Posterior cingulate gyrus (tissue), 11 donors: ENCODE data around the gene CIB2.

Source experiments
- DNase-seq, 10 donors: peaks; one replicate each; pipeline versions ENCODE4 v3.0.0 to v3.0.0-alpha.2; 2020 to 2021; ENCODE audit warnings: mixed read lengths in 3 of 10
- intact Hi-C: fragments of 100-400 bp; cut with DNase I; formaldehyde crosslinking; loops from one replicate; pipeline ENCODE4 v1.15.1; 2023

The CIB2 gene

GRCh38 chr15:78110916-78111475 lies 20.2 kb downstream of the CIB2 start:
- peak in 2 of 10 donors; percentile 68 to 70 for DNase-seq

GRCh38 chr15:78110096-78110495 lies 21.1 kb downstream of the CIB2 start:
- peak in 2 of 10 donors; percentile 49 to 66 for DNase-seq

More at GRCh38 chr15:78110916-78111475, 20.2 kb downstream of the CIB2 start:
- intact Hi-C loops: loop anchor here (5.0 kb wide), 1 partner anchor 311 kb away; no protein-coding TSS in a partner anchor

DNA sequence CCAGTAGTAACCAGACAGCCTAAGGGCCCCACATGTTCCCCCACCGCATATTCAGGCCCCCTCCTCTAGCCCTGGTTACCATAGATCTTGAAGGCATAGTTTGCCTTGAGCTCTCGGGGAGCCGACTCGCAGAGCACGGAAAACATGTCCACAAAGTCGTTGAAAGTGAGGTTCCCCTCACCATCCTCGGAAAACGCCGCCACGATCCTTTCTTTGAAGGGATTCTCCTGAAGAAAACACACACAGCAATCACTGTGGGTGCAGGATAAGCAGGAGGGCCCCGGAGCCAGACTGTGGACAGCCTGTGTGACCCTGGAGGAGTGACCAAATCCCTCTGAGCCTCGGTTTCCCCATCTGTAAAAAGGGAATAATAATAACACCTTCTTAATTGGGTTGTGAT lies 22.1 kb downstream of the CIB2 start:
- intact Hi-C loops: loop anchor here (2.0 kb wide), 1 partner anchor 150 kb away; no protein-coding TSS in a partner anchor
- peak in 1 of 10 donors; percentile 77 for DNase-seq

More at GRCh38 chr15:78110096-78110495, 21.1 kb downstream of the CIB2 start:
- intact Hi-C loops: loop anchor here (5.0 kb wide), 1 partner anchor 312 kb away; no protein-coding TSS in a partner anchor

GRCh38 chr15:78108300-78109084 lies 22.8 kb downstream of the CIB2 start:
- DNase-seq: peak; percentile 49 to 96 (median 80)

GRCh38 chr15:78107471-78107870 lies 23.8 kb downstream of the CIB2 start:
- intact Hi-C loops: no loop called here
- peak in 2 of 10 donors; percentile 62 to 66 for DNase-seq

More at GRCh38 chr15:78108300-78109084, 22.8 kb downstream of the CIB2 start:
- intact Hi-C loops: loop anchor here (1.0 to 2.0 kb wide), 2 partner anchors 141 to 150 kb away; no protein-coding TSS in a partner anchor

DNA sequence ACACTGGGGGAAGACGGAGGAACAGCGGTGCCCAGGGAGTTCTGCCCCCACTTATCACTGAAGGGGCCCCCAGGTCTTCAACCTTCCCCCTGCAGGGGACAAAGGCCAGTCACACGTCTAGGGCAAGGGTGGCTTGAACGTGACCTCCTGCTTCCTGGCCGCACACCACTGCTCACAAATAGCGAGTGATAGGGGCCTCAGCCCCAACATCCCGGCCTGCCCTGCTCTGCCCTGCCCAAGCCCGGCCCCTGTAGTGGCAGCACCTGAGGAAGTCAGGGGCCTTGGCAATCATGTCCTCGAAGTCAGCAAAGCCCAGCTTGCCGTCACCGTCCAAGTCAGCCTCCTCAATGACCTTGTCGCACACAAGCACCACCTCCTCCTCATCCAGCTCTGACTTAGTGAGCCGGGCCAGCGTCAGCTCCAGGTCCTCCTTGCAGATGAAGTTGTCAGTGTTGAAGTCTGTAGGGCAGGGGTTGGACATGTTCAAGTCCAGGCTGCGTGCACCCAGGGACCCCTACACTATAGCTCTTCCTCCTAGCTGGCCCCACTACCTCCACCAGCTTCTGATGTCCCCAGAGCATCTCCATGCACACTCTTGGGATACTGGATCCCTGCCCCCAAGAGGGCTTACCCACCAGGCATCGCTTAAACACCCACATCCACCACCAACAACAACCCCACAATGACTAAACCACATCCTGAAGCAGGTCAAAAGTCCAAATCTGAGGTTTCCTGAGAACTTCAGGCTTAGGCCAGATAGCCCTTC lies 25.6 kb downstream of the CIB2 start:
- DNase-seq: peak in 2 of 10 donors; percentile 71 to 75

DNA sequence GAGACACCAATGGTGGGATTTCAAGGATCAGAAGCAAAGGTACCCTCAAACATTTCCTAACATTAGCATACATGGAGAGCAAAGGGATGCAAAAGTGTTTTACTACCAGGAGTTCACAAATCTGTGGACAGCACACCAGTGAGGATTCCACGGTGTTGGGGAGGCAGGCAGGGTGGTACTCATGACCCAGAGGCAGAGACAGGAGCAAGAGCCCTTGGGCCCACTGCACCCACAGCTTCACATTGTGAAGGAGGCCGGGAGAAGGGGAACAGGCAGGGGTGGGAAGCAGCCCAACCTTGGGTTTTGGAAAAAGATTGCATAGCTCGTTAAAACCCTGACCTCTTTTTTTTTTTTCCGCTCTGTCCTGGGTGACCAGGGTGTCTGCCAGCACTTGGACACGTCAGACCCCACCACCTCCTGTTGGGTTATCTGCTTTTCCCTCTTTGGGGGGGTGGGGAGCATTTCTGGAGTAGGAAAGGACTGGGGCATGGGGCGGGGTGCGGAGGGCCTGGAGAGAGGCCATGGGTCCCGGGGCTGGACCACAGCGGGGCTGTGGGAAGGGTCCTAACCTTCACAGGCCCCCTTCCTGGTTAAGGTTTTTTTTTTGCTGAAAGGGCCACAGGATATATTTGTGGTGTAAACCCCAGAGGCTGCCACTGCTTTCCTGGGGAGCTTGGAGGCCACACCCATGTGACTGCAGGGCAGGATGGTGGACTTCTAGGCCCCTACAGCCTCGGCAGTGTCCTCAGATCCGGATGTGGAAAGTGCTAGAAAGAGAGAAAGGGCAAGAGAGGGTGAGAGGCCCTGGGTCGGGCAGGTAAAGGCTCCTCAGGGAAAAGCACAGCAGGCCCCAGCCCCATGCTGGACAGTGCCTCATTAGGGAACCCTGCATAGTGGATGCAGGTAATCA lies 26.4 kb downstream of the CIB2 start:
- DNase-seq: peak in 2 of 10 donors; percentile 55 to 71
- intact Hi-C loops: no loop called here

More for the DNA sequence above, 25.6 kb downstream of the CIB2 start:
- intact Hi-C loops: no loop called here

DNA sequence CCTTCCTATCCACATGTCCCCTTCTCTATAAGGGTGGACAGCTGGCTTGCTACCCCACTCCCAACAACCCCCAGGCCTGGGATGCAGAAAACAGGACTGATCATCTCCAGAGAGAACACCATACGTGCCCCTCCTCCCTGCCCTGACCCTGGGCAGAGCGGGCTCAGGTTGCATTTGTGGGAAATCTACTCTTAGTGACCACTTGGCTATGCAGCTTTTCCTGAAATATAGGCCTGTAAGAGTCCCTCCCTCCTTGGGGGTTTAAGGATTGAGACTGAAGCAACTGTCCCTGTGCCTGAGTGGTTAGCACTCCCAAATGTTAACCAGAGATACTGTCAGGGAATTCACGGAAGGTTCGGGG lies 27.1 kb downstream of the CIB2 start:
- intact Hi-C loops: no loop called here

DNA sequence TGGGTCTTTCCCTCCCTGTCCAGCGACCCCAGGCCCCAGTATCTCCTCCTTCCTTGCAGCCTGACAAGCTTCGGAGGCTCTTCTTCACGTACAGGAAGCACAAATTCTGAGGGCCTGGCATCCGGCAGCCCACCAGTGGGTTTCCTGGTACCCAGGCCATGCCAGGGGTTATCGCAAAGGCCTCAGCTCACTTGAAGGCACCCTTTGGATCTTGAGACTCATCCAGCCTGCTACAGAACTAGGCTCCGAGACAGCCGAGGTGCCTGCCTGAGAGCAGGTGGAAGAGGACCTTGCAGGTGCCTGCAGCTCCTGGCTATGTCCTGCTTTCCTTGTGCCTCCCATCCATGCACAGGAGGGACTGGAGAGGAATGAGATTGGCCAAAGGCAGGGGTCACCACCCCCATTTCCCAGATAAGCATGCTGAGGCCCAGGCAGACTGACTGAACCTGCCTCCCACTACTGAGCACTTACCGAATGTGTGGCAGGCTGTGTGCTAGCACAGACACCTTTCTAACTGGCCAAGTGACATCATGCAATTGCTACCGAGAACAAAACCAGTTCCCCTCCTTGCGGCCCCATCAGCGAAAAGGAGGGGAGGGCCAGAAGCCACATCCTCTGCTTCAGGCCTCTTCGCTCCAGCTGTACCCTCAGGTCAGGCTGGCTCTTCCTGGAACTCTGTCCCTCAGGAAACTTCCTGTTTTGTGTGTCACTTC lies 27.7 kb downstream of the CIB2 start:
- DNase-seq: peak in 2 of 10 donors; percentile 51 to 63

More for the DNA sequence above, 27.1 kb downstream of the CIB2 start:
- peak in 1 of 10 donors; percentile 1 for DNase-seq

DNA sequence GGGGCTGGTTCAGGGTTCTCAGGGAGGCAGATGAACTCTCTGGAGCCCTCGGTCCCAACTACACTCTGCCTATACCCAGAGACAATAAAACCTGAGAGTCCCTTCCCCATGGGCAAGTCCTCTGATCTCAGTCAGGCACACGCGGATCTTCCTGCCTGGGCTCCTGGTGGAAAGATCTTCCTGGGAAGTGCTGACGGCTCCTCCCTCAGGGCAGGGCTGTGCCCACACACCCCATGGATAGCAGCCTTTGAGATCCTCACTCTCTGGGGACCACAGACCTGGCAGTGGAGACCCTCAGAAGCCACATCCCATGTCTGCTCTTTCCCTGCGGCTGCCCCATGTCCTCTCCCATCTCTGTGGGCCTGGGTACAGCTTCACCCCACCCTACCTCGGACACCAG lies 28.5 kb downstream of the CIB2 start:
- intact Hi-C loops: no loop called here
- DNase-seq: peak in 2 of 10 donors; percentile 9 to 63

More for the DNA sequence above, 27.7 kb downstream of the CIB2 start:
- intact Hi-C loops: no loop called here

DNA sequence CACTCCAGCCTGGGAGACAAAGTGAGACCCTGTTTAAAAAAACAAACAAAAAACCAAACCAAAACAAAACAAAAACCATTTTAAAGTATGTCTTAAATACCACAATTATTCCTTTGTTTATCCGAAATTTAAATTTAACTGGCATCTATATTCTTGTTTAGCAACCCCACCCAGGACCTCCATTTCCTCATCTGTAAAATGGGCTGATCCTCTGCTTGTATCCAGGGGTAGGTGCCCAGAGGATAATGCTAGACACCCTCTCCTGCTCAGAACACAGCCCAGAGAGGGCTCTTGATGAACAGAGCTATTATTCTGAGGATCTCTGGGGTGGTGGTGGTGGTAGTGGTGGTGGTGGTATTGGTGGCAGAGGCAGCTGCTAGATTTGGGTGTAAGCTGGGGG lies 29.0 kb downstream of the CIB2 start:
- intact Hi-C loops: no loop called here
- peak in 1 of 10 donors; percentile 19 for DNase-seq

DNA sequence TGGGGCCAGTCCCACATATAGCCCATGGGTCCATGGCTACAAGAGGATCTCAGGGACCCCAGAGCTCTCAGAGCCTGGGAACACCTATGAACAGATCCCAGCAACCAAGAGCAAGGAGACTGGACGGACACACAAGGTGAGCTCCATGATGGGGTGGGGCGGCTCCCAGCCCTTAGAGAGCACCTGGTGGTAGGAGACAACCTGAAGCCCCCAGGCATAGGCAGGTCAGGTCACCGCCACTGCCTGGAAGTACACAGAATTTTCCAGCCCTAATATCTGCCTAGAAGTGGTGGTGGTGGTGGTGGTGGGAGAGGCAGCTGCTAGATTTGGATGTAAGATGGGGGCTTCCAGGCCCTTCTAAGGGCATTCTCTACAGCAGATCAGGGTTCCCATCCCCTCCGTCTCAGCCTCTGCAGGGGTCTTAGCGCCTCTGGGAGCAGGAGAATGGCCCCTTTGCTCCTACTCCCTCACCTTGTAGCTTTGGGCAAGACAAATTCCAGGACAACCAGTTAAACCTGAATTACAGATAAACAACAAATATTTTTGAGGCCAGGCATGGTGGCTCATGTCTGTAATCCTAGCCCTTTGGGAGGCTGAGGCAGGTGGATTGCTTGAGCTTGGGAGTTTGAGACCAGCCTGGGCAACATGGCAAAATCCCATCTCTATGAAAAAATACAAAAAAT lies 29.7 kb downstream of the CIB2 start:
- intact Hi-C loops: no loop called here
- peak in 2 of 10 donors; percentile 25 to 43 for DNase-seq

DNA sequence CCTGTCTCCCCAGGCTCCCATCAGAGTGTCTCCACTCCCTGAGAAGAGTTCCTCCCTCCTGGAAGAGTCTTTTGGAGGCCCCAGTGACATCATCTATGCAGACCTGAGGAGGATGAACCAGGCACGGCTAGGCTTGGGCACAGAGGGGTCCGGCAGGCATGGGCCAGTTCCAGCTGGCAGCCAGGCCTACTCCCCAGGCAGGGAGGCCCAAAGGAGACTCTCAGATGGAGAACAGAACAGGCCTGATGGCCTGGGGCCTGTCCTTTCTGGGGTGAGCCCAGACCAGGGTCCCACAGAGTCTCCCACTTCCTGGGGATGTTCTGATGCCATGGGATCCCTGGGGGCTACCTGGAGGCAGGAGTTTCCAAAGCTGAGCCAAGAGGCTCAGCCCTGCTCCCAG lies 30.4 kb downstream of the CIB2 start:
- DNase-seq: peak in 2 of 10 donors; percentile 54 to 56
- intact Hi-C loops: no loop called here

GRCh38 chr15:78098131-78098755 lies 33.0 kb downstream of the CIB2 start:
- DNase-seq: peak in 2 of 10 donors; percentile 53 to 65
- intact Hi-C loops: no loop called here

DNA sequence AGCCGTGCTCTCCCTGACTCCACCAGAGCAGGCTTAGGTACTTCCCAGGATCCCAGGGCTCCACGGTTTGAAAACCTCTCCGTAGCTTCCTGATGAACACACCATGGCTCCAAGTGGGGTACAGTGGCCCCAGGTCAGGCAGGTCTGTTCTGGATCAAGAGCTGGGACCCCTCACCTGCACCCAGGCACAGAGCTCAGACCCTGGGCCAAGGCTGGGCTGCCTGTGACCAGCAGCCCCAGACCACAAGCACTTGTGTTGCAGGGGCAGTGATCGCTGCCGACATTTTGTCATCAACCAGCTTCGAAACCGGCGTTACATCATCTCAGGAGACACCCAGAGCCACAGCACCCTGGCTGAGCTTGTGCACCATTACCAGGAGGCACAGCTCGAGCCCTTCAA lies 33.6 kb downstream of the CIB2 start:
- intact Hi-C loops: no loop called here
- DNase-seq: peak in 2 of 10 donors; percentile 54 to 66

DNA sequence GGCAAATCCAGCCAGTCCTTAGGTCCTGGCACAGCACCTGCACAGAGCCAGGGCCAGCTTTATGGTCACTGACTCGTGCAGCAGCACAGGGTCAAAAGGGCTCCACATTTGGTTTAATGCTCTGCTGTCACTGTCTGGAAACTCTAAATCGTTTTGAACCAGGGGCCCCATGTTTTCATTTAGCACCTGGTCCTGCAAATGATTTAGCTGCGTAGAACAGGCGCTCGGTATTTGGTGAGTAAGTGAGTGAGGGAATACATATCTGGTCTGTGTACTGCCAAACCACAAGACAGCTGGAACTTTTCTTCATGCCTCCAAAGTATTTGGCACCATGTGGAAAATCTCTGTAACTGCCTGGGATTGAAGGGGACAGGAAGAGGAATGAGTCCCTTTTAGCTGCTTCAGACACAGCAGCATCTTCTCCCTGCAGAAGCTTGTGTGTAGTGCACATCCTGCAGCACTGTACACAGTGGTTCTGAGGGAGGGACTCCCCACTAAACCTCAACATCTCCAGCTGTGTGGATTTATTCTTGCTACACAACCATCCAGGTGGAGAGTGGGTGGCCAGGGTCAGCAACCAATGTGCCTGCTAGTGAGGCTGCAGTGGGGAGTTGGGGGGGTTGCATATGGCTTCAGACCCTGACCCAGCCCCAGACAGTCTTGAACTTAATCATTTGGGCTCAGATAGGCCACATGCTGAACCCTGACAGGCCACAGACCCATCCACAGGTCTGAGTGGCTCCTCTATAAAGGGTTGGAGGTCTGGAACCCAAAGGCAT lies 37.8 kb downstream of the CIB2 start:
- peak in 3 of 10 donors; percentile 5 to 52 (median 26) for DNase-seq
- intact Hi-C loops: no loop called here
